Heart left ventricle (tissue), 13 donors: ENCODE results near the gene ZP1.

Experiments
- POLR2A ChIP-seq, 2 donors: fragments of 450-650 bp; IDR thresholded peaks; one replicate each; pipeline ENCODE4 v1.6.1; 2017; ENCODE audit warnings: antibody characterized with exemption in 2 of 2, mild to moderate bottlenecking in 2 of 2, moderate library complexity in 2 of 2
- TF ChIP-seq, protein P1 (sequence below), 12 donors: fragments of 200-600 bp; sonication (generic) in 4 of 12; IDR thresholded peaks; one replicate each; pipeline versions ENCODE4 v1.5.0 to v1.8.0; 2018 to 2022; ENCODE audit warnings: antibody characterized with exemption in 12 of 12, mild to moderate bottlenecking in 5 of 12
- donor health status: ischemic (EF 13 %, LVEDD 7.1; RV severe dilation, severe dysfunction).
- donor health status: DM: no; HTN: yes; CAD: no.
- donor health status: DM: no; HTN: no; CAD: no.
- donor health status: ischemic (EF 25% LVEDD 6.9; RV normal size, moderate dysfunction).
- donor health status: ischemic (EF 25% LVEDD 5.7; RV mildly dilated, moderate dysfunction).
- donor health status: ischemic (EF 35%, LVEDD 5.7; RV mildly dilated, moderate dysfunction).
- donor health status: nonischemic (EF 11% LVEDD 7.7; RV severe dilation, severe dysfunction).
- donor health status: DM: yes; HTN: yes; CAD: no.
- donor health status: PGD.
- donor health status: ischemic (EF 29% LVEDD 5.4; RV normal size, mild dysfunction).
- donor health status: nonischemic (EF 23%, LVEDD 6.1; RV moderate dilation, normal function).

DNA sequence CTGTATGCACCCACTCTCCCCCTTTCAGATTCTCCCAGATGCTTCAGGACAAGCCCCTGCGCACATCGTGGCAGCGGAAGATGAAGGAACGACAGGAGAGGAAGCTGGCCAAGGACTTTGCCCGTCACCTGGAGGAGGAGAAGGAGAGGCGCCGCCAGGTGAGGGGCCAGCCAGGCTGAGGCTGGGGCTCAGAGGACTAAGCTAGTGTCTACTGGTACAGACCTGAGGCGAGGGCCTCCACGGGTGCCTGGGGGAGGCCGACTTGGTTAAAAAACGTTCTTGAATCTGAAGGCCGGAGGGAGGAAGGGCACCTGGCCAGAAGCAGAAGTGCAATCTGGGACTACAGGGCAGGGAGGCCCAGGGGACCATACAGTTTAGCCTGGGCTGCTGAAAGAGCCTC lies 19.4 kb upstream of the ZP1 start:
- no peak for TF ChIP-seq POLR2A (IDR thresholded peaks at IDR 0.05)
- TF ChIP-seq, protein P1, sequence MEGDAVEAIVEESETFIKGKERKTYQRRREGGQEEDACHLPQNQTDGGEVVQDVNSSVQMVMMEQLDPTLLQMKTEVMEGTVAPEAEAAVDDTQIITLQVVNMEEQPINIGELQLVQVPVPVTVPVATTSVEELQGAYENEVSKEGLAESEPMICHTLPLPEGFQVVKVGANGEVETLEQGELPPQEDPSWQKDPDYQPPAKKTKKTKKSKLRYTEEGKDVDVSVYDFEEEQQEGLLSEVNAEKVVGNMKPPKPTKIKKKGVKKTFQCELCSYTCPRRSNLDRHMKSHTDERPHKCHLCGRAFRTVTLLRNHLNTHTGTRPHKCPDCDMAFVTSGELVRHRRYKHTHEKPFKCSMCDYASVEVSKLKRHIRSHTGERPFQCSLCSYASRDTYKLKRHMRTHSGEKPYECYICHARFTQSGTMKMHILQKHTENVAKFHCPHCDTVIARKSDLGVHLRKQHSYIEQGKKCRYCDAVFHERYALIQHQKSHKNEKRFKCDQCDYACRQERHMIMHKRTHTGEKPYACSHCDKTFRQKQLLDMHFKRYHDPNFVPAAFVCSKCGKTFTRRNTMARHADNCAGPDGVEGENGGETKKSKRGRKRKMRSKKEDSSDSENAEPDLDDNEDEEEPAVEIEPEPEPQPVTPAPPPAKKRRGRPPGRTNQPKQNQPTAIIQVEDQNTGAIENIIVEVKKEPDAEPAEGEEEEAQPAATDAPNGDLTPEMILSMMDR (IDR thresholded peaks at IDR 0.05): no peak
